ENCODE results near the gene HSPG2. TPM values are rescaled to one million over a fixed set of nuclear protein-coding genes. Genes with fewer than 3 reads are reported as not detected.

HSPG2 gene
- total and polyA plus RNA-seq, 9 of the 15 experiments (the other 6 are each of a cell fraction or from before 2014, with no cell fraction given): 0.14 to 160 (median 15.7) TPM

- TF ChIP-seq ZNF431 (CRISPR knock-in tag; IDR thresholded peaks at IDR 0.05): 0 out of 2 replicates have a peak, but pooled peaks have one; percentile 20
- TF ChIP-seq ELF4 (CRISPR knock-in tag; IDR thresholded peaks at IDR 0.05): 0 out of 2 replicates have a peak, but pooled peaks have one; percentile 17
- no peak for TF ChIP-seq CREB3L1 (IDR thresholded peaks at IDR 0.05; ENCODE audit: borderline replicate concordance, low read depth)
- TF ChIP-seq ZFX (CRISPR knock-in tag; IDR thresholded peaks at IDR 0.05): 0 out of 2 replicates have a peak, but pooled peaks have one; percentile 19
- TF ChIP-seq SPI1 (IDR thresholded peaks at IDR 0.05; ENCODE audit: borderline replicate concordance, low read depth, low read length): peak; percentile 98
- TF ChIP-seq KLF10 (CRISPR knock-in tag; IDR thresholded peaks at IDR 0.05): no peak
- 0 out of 3 replicates have a peak, but pooled peaks of 1 of the 2 experiments have one; percentile 78 for TF ChIP-seq CBX3 (IDR thresholded peaks at IDR 0.05; ENCODE audit: borderline replicate concordance in 1 of 2, low read length in 2 of 2)
- 0 out of 2 replicates have a peak, but pooled peaks have one; percentile 23 for TF ChIP-seq JUND (IDR thresholded peaks at IDR 0.05; ENCODE audit: borderline replicate concordance, low read depth, low read length)
- no peak for TF ChIP-seq JUND (tag; IDR thresholded peaks at IDR 0.05; ENCODE audit: borderline replicate concordance, low read depth, low read length)
- TF ChIP-seq MYC (IDR thresholded peaks at IDR 0.05; ENCODE audit: low read depth, low read length): 0 out of 2 replicates have a peak, but pooled peaks have one; percentile 43
- TF ChIP-seq MYC (CRISPR knock-in tag; IDR thresholded peaks at IDR 0.05; ENCODE audit: borderline replicate concordance, low read depth): no peak
- TF ChIP-seq OTX1 (CRISPR knock-in tag; IDR thresholded peaks at IDR 0.05): 0 out of 2 replicates have a peak, but pooled peaks have one; percentile 33
- no peak for TF ChIP-seq ZSCAN32 (CRISPR knock-in tag; IDR thresholded peaks at IDR 0.05)
- TF ChIP-seq ZFP91 (CRISPR knock-in tag; IDR thresholded peaks at IDR 0.05): no peak
- no peak for TF ChIP-seq ZNF644 (tag; IDR thresholded peaks at IDR 0.05; ENCODE audit: low read depth)
- TF ChIP-seq SIRT6 (IDR thresholded peaks at IDR 0.05; ENCODE audit: low read depth, low read length): no peak
- no peak for TF ChIP-seq CHCHD3 (CRISPR knock-in tag; IDR thresholded peaks at IDR 0.05)
- TF ChIP-seq ZKSCAN3 (CRISPR knock-in tag; IDR thresholded peaks at IDR 0.05): no peak
- peak; percentile 9 to 22; a peak in 1 of 4 replicates for TF ChIP-seq RAD21 (CRISPR knock-in tag; conservative IDR thresholded peaks at IDR 0.05 in 1 of 2, IDR thresholded peaks at IDR 0.05 in 1 of 2)
- peak; percentile 38; the same call in 1 of the 2 replicates for TF ChIP-seq ZBTB12 (CRISPR knock-in tag; IDR thresholded peaks at IDR 0.05)
- no peak for TF ChIP-seq POLR2AphosphoS5 (IDR thresholded peaks at IDR 0.05; ENCODE audit: control insufficient read depth, insufficient read depth, low read depth, low read length)
- 0 out of 4 replicates have a peak, but pooled peaks of 1 of the 2 experiments have one; percentile 48 for TF ChIP-seq ARNT (IDR thresholded peaks at IDR 0.05)
These were observed 12.6 kb downstream of the HSPG2 start (continued) for GRCh38 chr1:21924503-21925005.
